ENCODE data around the gene KCTD19.
"Not testable (repeated sequence)": the region's sequence is repeated elsewhere in the genome, so short reads cannot be mapped to it uniquely, and the experiment has no call there.

The KCTD19 gene

DNA sequence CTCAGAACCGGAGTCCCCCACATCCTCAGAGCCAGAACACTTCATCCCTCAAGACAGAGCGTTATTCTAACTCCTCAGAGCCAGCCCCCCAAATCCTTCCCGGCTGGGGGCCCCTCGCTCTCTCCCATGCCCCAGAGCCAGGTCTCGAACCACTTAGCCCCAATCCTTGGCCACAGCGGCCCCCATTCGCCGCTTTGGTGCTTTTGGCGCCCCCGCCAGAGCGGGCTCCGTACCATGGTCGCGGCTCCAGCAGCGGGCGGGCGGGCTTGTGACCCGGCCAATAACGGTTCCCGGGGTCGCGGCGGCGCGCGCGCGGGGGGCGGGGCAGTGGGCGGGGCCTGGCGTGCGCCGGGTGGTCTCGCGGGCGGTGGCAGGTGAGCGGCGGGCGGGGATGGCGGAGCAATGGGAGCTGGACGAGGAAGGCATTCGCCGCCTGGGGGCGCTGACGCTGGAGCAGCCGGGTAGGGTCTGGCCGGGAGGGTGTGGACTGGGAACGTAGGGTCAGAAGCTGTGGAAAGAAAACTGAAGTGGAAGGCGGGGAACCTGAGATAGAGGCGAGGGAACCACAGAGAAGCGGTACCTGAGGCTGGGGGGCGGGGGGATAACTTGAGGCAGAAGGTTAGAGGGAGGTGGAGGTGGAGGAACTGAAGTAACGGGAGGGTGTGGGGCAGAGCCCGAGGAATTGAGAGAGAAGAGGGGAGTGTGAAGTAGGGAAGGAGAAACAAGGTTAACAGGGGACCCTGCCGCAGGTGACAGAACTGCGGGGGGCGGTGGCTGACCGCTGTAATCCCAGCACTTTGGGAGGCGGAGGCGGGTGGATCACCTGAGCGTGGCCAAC, at the start of gene KCTD19, which contains the start of gene LRRC36:
KCTD19 (minus strand) TSS at position 270 of the 838 bp plus-strand sequence; CDS start at position 236, 34 bp downstream.
LRRC36 (plus strand) TSS at position 344 of the 838 bp plus-strand sequence; CDS start at position 392, 48 bp downstream.
- peak; percentile 21 to 52 for DNase-seq (ENCODE audit: low read depth in 2 of 2)

DNA sequence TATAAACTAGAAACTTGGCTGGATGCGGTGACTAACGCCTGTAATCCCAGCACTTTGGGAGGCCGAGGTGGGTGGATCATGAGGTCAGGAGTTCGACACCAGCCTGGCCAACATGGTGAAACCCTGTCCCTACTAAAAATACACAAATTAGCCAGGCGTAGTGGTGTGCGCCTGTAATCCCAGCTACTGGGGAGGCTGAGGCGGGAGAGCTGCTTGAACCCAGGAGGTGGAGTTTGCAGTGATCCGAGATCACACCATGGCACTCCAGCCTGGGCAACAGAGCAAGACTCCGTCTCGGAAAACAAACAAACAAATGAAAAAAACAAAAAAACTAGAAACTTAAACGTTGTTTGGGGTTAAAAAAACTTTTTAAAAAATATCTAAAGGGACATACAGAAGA, 49.5 kb upstream of the KCTD19 start:
- DNase-seq (ENCODE audit: low read depth in 2 of 2) = not testable (repeated sequence)

DNA sequence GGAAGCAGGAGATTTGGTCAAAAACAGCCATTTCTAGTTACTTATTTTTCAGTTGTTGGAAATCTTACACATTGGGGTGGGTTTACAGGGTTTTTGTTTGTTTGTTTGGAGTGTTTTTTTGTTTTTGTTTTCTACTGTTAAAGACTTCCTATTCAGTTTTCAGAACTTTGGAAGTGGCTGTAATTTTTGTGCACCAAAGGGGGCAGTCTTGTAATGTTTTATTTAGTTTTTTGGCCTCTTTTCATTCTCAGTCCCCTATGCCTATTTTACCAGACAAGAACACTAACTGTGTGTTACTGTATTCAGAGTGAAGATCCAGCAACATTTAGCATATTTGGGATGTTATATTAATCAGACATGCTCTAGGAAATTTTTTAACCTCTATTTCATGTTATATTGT, 46.1 kb upstream of the KCTD19 start:
- no peak for DNase-seq (ENCODE audit: low read depth in 2 of 2)

DNA sequence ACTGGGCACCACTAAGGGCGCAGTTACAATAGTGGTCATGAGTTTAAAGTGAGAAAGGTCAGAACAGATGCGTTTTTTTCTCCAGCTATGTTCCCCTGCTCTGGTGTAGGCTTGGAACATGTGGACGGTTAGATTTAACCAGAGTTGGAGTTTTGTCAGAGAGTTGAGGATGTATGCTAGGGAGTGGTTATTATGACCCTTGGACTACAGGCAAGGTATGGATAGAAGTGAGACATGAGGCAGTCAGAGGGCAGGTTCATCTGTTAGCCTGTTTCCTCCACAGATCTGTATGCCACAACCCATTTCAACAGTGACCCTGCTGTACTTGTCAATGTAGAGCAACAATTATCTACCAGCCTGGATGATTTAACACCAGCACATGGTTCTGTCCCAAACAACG, 44.1 kb upstream of the KCTD19 start:
- DNase-seq (ENCODE audit: low read depth in 2 of 2) = no peak

DNA sequence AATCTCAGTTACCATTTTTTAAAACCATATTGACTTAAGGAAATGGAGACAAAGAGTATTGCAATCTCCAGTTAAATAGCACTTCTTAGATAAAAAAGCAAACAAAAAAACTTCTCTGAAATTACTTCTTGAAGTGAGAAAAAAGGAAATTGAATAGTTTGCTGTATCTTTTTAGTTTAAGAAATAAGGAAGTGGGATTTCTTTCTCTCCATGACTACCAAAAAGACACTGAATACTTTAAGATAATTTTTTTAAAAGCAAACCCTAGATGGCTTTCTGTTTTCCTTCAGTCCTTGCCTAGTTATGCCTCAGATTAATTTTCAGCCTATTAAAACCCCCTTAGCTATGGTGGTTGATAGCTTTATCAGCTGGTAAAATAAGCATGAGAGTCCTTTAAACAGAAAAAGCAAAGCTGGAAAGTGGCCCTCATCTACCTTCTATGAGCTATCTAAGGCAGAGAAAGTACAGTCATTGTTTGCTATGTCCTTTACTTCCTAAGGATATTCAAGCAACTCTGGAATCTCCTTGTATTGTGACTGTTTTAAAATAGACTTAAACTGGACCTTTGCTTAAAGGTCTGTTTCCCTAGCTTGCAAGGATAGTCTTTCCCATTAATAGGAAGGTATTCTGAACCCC, 38.2 kb upstream of the KCTD19 start:
- DNase-seq (ENCODE audit: low read depth in 2 of 2) = no peak

DNA sequence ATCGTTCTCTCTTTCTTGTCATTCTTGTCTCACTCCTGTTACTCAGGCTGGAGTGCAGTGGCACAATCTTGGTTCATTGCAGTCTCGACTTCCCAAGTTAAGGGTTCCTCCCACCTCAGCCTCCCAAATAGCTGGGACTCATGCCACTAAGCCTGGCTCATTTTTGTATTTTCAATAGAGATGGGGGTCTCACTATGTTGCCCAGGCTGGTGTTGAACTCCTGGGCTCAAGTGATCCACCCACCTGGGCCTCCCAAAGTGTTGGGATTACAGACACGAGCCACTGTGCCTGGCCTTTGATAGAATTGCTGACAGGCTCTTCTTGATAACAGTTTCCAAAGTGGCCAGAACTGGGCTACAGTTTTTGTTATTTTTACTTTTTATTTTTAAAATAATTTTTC, 34.5 kb upstream of the KCTD19 start:
- DNase-seq (ENCODE audit: low read depth in 2 of 2) = no peak

DNA sequence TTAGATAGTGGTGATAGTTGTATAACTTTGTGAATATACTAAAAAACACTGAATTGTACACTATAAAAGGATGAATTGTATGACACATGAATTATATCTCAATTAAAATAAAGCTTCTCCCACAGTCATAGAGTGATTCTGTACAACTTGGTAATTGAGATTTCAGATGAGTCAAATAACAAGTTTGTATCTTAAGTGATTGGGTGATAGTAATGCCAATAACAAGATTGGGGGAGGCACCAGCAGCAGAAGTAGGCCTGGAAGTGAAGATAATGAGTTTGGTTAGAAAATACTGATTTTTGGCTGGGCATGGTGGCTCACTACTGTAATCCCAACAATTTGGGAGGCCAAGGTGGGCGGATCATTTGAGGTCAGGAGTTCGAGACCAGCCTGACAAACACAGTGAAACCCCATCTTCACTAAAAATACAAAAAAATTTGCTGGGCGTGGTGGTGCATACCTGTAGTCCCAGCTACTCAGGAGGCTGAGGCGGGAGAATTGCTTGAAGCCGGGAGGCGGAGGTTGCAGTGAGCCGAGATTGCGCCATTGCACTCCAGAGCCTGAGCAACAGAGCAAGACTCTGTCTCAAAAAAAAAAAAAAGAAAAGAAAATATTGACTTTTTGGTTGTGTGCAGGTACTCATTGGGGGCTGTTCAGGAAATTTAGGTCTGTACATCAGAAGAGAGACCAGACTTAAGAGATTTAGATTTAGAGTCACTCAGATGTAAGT, 33.2 kb upstream of the KCTD19 start:
- not testable (repeated sequence) for DNase-seq (ENCODE audit: low read depth in 2 of 2)

DNA sequence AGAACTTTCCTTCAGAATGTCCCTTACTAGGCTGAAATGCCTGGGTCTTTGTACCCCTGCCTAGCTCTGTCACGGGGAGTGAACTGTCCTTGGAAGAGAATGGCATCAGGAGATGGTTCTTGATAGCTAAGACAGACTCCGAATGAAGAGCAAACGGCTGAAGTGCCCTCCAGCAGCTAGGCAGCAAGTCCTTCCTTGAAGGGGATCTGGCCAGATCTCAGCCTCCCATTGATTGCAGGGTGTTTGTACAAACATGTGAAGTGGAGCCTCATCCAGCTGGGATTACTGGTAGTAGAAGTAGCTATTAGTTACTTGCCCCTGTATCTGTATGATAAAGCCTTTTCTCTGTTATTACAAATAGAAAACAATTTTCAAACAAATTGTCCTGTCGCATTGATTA, 31.0 kb upstream of the KCTD19 start:
- no peak for DNase-seq (ENCODE audit: low read depth in 2 of 2)

DNA sequence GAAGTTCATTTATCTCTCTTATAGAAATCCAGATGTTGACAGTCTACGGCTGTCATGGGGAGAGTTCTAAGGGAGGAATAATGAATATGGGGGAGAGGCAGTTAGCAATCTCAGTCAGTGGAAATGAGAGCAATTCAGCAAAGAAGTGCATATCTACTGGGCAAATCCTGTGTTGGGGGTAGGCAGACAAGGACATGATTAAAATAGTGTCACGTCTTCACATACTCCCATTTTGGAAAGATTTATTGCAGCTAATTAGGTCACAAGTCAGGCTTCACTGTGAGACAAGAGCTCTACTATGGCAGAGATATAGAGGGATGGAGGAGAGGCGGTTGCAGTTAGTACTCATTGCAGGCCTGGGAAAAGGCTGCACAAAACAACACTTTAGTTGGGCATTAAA, 29.9 kb upstream of the KCTD19 start:
- no peak for DNase-seq (ENCODE audit: low read depth in 2 of 2)

DNA sequence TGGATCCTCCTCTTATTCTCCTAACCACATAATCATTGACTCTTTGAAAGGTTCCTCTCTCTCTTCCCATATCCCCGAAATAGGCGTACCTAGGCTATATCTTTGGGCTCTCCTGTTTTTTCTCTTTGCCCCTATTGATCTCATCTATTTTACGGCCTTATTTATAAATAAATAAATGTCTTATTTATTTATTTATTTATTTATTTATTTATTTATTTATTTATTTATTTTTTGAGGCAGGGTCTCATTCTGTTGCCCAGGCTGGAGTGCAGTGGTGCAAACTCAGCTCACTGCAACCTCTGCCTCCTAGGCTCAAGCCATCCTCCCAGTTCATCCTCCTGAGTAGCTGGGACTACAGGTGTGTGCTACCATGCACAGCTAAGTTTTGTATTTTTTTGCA, 25.9 kb upstream of the KCTD19 start:
- not testable (repeated sequence) for DNase-seq (ENCODE audit: low read depth in 2 of 2)

DNA sequence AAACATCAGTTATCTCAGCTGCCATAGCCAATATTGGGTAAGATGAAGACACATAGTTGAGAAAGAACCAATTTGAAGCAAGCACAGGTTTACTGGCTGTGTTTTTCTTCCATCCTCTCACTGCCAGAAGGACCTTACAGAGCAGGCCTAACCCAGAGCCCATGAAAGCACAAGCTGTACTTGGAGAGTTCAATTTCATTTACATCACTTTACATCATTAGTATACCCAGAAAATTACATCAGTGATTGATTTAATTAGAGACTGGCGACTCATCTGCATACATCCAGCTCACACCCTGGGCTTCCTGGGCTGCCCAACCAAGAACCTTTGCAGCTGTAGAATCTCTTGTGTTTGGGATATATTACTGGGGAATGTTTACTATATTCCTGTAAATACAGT, 23.8 kb upstream of the KCTD19 start:
- DNase-seq (ENCODE audit: low read depth in 2 of 2) = no peak

DNA sequence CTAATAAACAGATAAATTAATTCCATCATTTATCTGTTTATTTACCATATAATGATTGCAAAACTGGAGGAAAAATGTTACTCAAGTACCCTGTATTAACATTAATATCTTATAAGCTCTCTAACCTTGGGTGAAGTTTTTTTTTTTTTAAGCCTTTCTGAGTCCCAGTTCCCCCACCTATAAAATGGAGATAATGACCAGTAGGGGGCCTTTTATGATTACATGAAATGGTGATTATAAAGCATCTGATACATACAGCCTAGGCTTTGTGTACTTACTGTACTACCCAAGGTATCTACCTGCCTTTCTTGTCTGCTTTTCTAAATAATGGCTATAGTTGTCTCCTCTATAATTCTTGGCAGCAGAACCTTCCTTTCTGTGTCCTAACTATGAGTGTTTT, 22.6 kb upstream of the KCTD19 start:
- DNase-seq (ENCODE audit: low read depth in 2 of 2) = no peak

DNA sequence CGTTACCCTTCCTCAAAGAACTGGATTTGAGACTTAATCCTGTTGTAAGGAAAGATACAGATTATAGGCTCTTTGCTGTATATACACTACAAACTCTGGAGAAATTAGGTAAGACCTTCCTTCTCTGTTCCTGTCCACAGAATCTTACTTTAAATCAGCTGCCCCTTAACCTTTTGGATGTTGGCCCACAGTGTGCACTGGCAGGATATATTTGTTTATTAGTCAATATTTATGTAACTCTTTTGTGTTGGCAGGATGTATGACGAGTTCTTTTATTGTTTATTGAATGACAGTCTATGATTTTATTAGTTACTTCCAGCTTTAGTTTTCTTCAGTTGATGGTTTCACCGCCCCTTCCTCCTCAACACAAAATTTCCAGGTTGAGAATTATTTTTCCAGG, 19.8 kb upstream of the KCTD19 start:
- no peak for DNase-seq (ENCODE audit: low read depth in 2 of 2)

DNA sequence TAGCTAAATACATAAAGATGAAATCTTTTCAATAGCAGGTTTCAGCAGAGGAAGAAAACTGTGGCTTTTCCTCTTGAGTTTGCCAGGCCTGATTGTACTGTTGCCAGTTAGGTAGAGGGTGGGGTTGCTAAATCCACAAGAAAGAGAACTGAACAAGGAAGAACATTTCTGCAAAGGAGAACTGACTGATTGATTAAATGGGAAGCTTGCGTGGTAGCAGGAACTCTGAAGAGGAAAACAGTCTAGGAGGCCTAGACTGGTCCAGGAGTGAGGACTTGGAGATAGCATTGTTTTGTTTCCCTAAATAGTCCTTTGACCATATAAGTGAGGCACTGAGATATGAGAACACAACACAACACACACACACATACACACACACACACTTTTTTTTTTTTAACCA, 18.9 kb upstream of the KCTD19 start:
- DNase-seq (ENCODE audit: low read depth in 2 of 2) = no peak

DNA sequence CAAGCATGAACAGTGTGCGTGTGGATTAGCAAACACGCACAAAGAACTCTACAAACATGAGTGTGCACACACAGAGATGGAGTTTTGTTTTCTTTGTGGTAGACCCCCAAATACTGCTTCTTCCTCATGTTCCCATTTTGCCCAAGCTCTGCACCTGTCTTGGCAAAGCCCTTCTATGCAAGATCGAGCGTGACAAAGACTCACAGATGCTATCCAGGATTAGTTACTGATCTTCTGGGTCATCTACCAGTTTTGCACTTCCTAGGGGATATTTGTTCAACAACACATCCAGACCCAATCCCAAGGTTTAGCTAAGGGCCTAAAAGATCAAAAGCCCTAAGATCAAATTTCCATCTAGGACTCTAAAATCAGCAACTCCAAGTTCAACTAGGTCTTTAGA, 16.1 kb upstream of the KCTD19 start:
- no peak for DNase-seq (ENCODE audit: low read depth in 2 of 2)

DNA sequence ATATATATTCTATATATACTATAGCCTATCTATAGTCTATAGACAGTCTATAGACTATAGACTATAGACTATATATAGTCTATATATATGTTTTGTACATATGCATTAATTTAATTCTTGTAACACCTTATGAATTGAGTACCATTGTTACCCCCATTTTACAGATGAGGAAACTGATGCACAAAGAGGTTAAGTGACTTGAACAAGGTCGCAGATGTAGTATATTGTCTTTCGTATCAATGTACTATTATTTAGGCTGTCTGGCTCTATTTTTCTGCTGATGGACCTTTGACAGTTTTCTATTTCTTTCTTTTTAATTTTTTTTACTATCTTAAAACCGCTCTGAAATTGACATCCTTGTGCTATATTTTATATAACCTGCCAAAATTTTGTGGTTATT, 14.7 kb upstream of the KCTD19 start:
- no peak for DNase-seq (ENCODE audit: low read depth in 2 of 2)

DNA sequence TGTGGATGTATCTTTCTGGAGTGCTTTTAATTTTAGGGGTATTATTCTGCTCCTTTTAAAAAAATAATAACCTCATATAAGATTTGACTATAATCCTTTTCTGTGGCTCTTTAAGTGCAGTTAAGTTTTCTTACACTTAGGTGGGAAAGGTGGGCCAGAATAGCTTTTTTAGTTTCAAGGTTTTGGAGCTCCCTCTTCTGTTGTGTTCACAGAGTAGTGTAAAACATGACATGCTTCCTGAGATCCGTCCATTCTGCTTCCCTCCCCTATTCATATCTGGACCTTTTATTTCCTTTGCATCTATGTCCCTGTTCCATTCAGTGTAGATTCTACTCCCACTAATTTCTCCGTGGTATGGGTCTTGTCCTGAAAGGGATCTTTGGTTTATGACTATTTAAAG, 12.9 kb upstream of the KCTD19 start:
- DNase-seq (ENCODE audit: low read depth in 2 of 2) = no peak

DNA sequence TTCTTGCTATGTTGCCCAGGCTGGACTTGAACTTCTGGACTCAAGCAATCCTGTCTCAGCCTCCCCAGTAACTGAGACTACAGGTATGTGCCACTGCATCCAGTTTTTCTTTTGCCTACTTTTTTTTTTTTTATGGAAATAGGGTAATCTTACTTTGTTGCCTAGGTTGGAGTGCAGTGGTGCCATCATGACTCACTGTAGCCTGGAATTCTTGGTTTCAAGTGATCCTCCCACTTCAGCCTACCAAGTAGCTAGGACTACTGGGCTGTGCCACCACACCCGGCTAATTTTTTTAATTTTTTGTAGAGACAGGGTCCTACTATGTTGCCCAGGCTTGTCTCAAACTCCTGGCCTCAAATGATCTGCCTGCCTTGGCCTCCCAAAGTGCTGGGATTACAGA, 10.1 kb upstream of the KCTD19 start:
- DNase-seq (ENCODE audit: low read depth in 2 of 2) = no peak

DNA sequence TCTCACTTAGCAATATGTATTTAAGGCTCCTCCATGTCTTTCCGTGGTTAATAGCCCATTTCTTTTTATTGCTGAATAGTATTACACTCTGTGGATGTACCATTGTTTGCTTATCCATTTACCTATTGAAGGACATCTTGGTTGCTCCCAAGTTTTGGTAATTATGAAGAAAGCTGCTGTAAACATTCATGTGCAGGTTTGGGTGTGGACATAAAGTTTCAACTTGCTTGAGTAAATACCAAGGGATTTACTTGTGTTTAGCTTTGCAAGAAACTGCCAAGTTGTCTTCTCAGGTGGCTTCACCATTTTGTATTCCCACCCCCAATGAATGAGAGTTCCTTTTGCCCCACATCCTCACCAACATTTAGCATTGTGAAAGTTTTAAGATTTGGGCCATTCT, 9.6 kb upstream of the KCTD19 start:
- DNase-seq (ENCODE audit: low read depth in 2 of 2) = no peak

DNA sequence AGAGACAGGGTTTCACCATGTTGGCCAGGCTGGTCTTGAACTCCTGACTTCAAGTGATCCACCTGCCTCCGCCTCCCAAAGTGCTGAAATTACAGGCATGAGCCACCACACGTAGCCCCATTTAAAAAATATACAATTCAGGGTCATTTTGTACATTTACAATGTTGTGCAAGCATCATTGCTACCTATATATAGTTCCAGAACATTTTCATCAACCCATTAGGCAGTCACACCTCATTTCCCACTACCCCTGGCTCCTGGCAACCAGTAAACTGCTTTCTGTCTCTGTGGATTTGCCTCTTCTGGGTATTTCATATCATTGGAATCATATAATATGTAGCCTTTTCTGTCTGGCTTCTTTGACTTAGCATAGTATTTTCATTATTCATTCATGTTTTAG, 6.8 kb upstream of the KCTD19 start:
- DNase-seq (ENCODE audit: low read depth in 2 of 2) = no peak

DNA sequence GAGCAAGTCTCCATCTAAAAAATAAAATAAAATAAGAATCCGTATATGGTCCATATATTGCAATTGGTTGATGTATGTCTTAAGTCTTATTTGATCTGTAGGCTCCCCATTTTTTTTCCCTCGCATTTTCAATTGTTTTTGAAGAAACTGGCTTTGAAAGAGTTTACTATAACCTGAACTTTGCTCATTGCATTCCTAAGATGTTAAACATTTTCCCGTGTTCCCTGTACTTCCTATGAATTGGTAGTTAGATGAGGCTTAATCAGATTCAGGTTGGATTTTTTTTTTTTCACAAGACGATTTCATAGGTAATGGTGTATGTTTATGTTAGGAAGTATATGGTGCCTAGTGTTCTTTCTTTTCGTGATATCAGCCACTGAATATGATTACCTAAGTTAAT, 3.4 kb upstream of the KCTD19 start:
- no peak for DNase-seq (ENCODE audit: low read depth in 2 of 2)

DNA sequence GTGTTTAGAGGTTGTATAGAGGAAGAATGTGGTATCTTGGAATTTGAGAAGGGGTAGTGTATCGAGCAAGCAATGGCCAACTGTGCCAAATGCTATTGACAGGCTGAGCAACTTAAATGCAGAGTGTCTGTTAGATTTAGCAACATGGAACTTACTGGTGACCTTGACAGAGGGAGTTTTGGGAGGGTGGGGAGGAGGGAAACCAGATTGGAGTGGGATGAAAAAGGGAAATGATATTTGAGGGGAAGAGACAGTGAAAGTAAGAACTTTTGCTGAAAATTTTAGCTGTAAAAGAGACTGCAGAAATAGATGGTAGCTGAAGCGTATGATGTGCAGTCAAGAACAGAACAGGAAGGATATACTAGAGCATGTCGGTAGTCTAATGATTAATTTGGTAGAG, 1.2 kb upstream of the KCTD19 start:
- DNase-seq (ENCODE audit: low read depth in 2 of 2) = no peak

DNA sequence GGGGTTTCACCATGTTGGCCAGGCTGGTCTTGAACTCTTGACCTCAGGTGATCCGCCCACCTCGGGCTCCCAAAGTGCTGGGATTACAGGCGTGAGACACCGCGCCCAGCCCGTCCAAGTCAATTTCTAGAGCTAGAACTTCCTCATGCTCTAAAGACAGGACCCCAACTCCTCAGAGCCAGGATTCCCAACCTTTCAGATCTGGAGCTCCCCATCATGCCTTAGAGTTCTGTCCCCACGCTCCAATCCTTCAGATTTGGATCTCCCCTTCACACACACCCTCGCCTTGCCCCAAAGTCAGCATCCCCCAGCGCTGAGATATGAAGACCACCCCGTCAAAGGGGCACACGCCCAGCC, 448 bp downstream of the KCTD19 start:
- no peak for DNase-seq (ENCODE audit: low read depth in 2 of 2)

Data from stimulated activated CD4-positive, alpha-beta T cell treated with anti-CD3 and anti-CD28 coated beads, Interleukin-12 subunit alpha, Interleukin-12 subunit beta, amount 100 ng/mL, for 24 hours (primary cell).